Ovary (tissue), 3 donors: ENCODE measurements around the gene C17orf113.

Experiments
- CTCF ChIP-seq, 3 donors: fragments of 450-650 bp in 2 of 3; fragments of 200-600 bp in 1 of 3; IDR thresholded peaks; one replicate each; pipeline versions ENCODE4 v1.5.1 to v1.8.0; 2016 to 2022; ENCODE audit warnings: antibody characterized with exemption in 3 of 3, mild to moderate bottlenecking in 1 of 3
- EP300 ChIP-seq: sonication (generic); formaldehyde crosslinking; IDR thresholded peaks from one replicate; pipeline ENCODE4 v1.6.1; 2017; ENCODE audit warnings: antibody characterized with exemption
- POLR2A ChIP-seq: fragments of 450-650 bp; IDR thresholded peaks from one replicate; pipeline ENCODE4 v1.6.1; 2017; ENCODE audit warnings: antibody characterized with exemption, mild to moderate bottlenecking, moderate library complexity
- donor health status: DM: no; HTN: no; CAD: no.

DNA sequence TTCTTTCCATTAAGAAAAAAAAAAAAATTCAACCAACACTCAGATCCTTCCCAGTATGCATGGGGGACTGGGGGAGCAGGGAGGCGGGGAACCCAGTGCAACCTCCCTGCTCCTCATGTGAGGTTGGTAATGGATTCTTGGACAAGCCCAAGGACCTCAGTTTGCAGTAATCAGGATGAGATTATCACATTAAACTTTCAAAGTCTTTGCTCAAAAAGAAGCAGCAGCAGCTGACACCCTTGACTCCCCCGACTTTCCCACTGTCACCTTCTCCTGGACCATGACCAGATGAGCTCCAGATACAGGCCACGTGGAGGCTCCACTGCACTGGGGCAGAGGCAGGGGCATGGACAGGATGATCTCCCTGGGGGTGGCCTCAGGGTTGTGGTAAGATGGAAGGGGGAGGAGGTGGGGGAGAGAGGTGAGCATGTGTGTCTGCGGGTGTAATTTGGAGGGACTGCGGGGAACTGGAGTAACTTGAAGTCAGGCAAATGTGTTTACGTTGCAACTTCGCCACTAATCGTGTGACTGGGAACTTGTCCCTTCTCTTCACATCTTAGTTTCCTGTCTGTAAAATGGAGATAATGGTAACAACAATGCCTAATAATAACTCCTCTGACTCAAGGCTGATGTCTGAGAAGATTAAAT, 28.1 kb upstream of the C17orf113 start:
- TF ChIP-seq EP300: no peak
- no peak for TF ChIP-seq CTCF (IDR thresholded peaks at IDR 0.05)
- TF ChIP-seq POLR2A: no peak
